22Rv1 (cell line): ENCODE measurements around the gene FHOD3.

Experiments used
- CTCF ChIP-seq: fragments of 450-650 bp; IDR thresholded peaks from 2 replicates; pipeline ENCODE4 v1.5.1; 2017; ENCODE audit warnings: mild to moderate bottlenecking
- ZFX ChIP-seq: fragments of 450-650 bp; IDR thresholded peaks from 2 replicates; pipeline ENCODE4 v1.6.1; 2017; ENCODE audit warnings: antibody characterized with exemption, borderline replicate concordance

- TF ChIP-seq CTCF = no peak
- no peak for TF ChIP-seq ZFX
These were observed 2.7 kb downstream of the FHOD3 start for GRCh38 chr18:36300211-36300610.
